AG04450 (cell line): ENCODE data around the gene PPP1R13B. TPM values are rescaled to one million over a fixed set of nuclear protein-coding genes. Genes with fewer than 3 reads are reported as not detected.

Experiments used
- CTCF ChIA-PET: fragments of 300-600, 350-600 bp; formaldehyde crosslinking; extraction: SDS; loops from one replicate; lab custom pipeline; 2022; ENCODE audit warnings: antibody characterized with exemption, inconsistent platforms; lab: Charles Lee
- POLR2A ChIA-PET: fragments of 350-600 bp; formaldehyde crosslinking; extraction: SDS; loops from one replicate; lab custom pipeline; 2021; ENCODE audit warnings: antibody characterized with exemption, inconsistent platforms; lab: Yijun Ruan, JAX
- DNase-seq: peaks from one replicate; pipeline ENCODE4 v3.0.0-alpha.2; 2011; ENCODE audit warnings: low read depth, low spot score
- H3K27ac ChIP-seq: one replicate; pipeline ENCODE4 v1.5.1; 2012; ENCODE audit warnings: low read depth, low read length, control low read depth
- H3K27me3 ChIP-seq: one replicate; pipeline ENCODE4 v1.6.0; 2012; ENCODE audit warnings: low read length; ENCODE audit not compliant: control insufficient read depth, insufficient read depth
- H3K4me3 ChIP-seq: 2 replicates; pipeline ENCODE4 v1.5.1; 2011; ENCODE audit warnings: mild to moderate bottlenecking, low read depth, low read length, control low read depth
- H3K9me3 ChIP-seq: 2 replicates; pipeline ENCODE4 v1.5.1; 2012; ENCODE audit warnings: low read length; ENCODE audit not compliant: control insufficient read depth, insufficient read depth
- CTCF ChIP-seq: IDR thresholded peaks from 2 replicates; pipeline ENCODE4 v1.5.1; 2011; ENCODE audit warnings: low read depth, low read length, control low read depth, inconsistent platforms
- polyA plus RNA-seq: library from polyadenylated mRNA; depleted of rRNA; stranded (reverse); fragments of >200 nt; gene quantifications from 2 replicates; pipeline ENCODE4 v1.2.3, GENCODE V29; 2011

The PPP1R13B gene
- polyA plus RNA-seq, 1 experiment: 0.62 TPM

- TF ChIP-seq CTCF: no peak
Measured at GRCh38 chr14:103742499-103743255, 104.7 kb downstream of the PPP1R13B start.

DNA sequence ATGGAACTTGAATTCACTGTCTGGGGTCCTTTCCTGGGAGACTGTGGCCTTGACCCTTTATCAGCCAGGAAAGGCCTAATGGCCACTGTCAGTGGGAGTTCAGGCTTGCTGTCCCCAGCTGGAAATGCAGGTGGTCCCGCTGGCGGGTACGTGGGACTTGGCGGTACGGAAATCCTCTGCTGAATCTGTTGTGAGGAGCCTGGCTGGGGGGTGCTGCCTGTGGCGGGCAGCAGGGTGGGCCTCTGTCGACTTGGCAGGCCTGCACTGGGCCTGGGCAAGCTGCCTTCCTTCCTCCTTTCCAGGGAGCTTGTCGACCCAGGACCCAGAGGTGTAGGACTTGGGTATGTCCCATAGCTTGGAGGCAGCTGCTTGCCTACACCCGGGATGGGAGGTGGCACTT, 105.5 kb downstream of the PPP1R13B start:
- Histone ChIP-seq H3K4me3 (no peak overlapping the region), H3K27me3 (no peaks in the 10 kb centered on the region), H3K9me3 (peaks cover 4% of the 10 kb centered on the region; the same call in 1 of the 2 replicates), H3K27ac (no peak overlapping the region)
- no peak for TF ChIP-seq CTCF
- no peak for DNase-seq
- POLR2A ChIA-PET: no interaction called here
- CTCF ChIA-PET: interaction anchor here (1.5 kb wide), 1 partner anchor 8 kb away, joined by 3 read pairs; no protein-coding TSS in a partner anchor

More at GRCh38 chr14:103742499-103743255, 104.7 kb downstream of the PPP1R13B start:
- Histone ChIP-seq H3K27ac (no peak overlapping the region), H3K9me3 (peaks cover 4% of the 10 kb centered on the region; the same call in 1 of the 2 replicates), H3K27me3 (no peaks in the 10 kb centered on the region), H3K4me3 (no peak overlapping the region)
- no peak for DNase-seq
- ChIA-PET CTCF (interaction anchor here (1.5 kb wide), 1 partner anchor 9 kb away, joined by 3 read pairs; no protein-coding TSS in a partner anchor), POLR2A (no interaction called here)

- H3K27ac ChIP-seq: no peak overlapping the region
- no peak for TF ChIP-seq CTCF
- ChIA-PET POLR2A (no interaction called here), CTCF (interaction anchor here (1.5 kb wide), 1 partner anchor 7 kb away, joined by 3 read pairs; no protein-coding TSS in a partner anchor)
- no peak overlapping the region for H3K4me3 ChIP-seq
- peaks cover 4% of the 10 kb centered on the region; the same call in 1 of the 2 replicates for H3K9me3 ChIP-seq
- DNase-seq: no peak
- H3K27me3 ChIP-seq: no peaks in the 10 kb centered on the region
Measured at GRCh38 chr14:103740991-103741689, 106.2 kb downstream of the PPP1R13B start.

DNA sequence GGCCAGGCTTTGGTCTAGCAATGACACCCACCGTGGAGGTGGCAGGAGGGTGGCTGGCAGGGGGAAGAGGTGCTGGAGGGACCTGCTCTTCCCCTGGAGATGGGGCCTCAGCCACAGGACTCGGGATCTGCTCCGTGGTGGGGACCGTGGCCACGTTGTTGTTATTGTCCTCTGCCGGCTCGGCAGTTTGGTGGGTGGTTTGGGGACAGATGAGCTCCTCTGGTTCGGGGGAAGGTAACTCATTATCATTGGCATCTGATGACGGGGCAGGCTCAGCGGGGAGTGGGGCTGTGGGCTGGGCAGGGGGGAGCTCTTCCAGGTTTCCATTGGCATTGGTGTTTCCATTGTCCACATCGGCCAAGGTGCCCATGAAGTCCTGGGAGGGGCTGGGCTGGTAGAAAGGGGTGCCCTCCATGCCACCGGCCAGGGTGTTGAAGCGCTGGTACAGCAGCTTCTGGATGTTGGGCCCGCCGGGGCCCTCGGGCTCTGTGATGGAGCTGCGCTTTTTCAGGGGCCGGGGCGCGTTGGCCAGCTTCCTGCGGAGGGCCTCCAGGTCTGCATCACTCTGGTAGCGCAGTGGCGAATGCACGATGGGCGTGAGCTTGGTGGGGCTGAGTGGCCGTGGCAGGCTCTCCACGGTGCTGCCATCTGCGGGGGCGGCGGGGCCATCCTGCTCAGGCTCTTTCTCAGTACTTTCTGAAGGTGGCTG, 107.4 kb downstream of the PPP1R13B start:
- POLR2A ChIA-PET: no interaction called here
- CTCF ChIA-PET: no interaction called here

More for the DNA sequence above, 107.4 kb downstream of the PPP1R13B start:
- H3K4me3 ChIP-seq: no peak overlapping the region
- H3K9me3 ChIP-seq: peaks cover 4% of the 10 kb centered on the region; the same call in 1 of the 2 replicates
- no peak overlapping the region for H3K27ac ChIP-seq
- no peak for TF ChIP-seq CTCF
- DNase-seq: no peak
- no peaks in the 10 kb centered on the region for H3K27me3 ChIP-seq
